GM18517 (cell line): ENCODE data around the gene RIC3.
"Not testable (repeated sequence)": the region's sequence is repeated elsewhere in the genome, so short reads cannot be mapped to it uniquely, and the experiment has no call there.

ENCODE experiments used
- ATAC-seq: cut with Tn5 transposase; IDR thresholded peaks from one replicate; pipeline ENCODE4 v1.9.1; 2021; ENCODE audit warnings: mild to moderate bottlenecking, moderate library complexity; ENCODE audit not compliant: unreplicated experiment

RIC3 gene

DNA sequence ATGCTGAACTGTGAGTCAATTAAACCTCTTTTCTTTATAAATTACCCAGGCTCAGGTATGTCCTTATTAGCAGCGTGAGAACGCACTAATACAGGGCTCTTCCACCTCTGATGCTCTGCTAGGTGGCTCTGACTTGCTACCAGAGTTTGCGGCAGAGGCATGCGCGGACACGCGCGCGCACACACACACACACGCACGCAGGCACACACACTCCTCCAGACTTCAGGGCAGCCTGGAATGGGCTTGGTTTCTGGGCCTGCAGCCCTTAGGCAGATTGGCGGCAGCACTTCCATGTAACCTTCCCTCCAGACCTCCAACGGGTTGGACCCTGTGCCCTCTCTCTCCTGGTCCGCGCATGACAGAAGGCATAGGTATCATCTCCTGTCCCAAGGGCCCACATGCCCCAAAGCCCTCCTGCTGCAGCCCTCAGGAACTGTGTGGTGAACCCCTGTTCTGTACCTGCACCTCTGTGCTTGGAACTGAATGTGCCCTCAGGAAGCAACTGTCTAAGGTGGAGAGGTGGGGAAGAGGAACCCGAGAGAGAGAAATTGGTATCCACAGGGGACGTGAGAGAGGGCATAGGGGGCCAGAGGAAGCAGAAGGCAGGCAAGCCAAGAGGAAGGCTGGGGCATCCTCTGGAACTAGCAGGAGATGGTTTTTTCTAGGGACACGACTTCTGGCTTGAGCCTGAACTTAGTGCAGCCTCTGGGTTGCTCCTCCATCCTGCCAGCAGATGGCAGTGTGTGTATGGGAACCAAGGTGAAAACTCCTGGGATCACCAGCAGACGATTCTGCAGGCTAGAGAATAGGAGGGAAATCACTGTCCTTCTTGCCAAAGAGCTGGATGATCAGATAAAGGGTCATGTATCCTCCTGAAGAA is 23.4 kb upstream of the RIC3 start:
- no peak for ATAC-seq

- ATAC-seq, result no peak
These were observed 21.6 kb upstream of the RIC3 start for GRCh38 chr11:8190431-8190830.

- no peak for ATAC-seq
These were observed 17.6 kb upstream of the RIC3 start for GRCh38 chr11:8186429-8186828.

GRCh38 chr11:8183111-8183510 is 14.3 kb upstream of the RIC3 start:
- no peak for ATAC-seq

DNA sequence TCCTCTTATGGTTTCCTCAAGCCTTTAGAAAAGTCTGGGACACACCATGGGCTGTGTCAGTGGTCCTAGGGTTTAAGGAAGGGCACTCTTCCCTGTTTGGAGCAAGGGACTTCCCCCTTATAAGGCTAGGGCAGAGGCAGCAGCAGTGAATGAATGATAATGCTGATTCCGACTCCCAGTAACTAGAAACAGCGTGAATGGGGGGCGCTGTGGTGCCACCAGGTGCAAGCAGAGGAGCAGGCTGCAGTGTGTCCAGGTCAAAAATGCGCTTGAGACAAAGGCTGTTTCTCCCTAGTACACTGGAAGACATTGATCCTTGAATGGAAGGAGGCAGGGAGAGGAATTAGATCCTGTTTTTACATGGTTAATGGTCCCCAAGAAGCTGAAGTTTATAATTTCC is 11.6 kb upstream of the RIC3 start:
- no peak for ATAC-seq

GRCh38 chr11:8178297-8178696 is 9.5 kb upstream of the RIC3 start:
- ATAC-seq, result no peak

- ATAC-seq, result no peak
These were observed 8.3 kb upstream of the RIC3 start for GRCh38 chr11:8177136-8177535.

- no peak for ATAC-seq
These were observed 1.0 kb downstream of the RIC3 start for GRCh38 chr11:8167796-8168195.

- ATAC-seq, result no peak
These were observed 4.1 kb downstream of the RIC3 start for GRCh38 chr11:8164746-8165145.

DNA sequence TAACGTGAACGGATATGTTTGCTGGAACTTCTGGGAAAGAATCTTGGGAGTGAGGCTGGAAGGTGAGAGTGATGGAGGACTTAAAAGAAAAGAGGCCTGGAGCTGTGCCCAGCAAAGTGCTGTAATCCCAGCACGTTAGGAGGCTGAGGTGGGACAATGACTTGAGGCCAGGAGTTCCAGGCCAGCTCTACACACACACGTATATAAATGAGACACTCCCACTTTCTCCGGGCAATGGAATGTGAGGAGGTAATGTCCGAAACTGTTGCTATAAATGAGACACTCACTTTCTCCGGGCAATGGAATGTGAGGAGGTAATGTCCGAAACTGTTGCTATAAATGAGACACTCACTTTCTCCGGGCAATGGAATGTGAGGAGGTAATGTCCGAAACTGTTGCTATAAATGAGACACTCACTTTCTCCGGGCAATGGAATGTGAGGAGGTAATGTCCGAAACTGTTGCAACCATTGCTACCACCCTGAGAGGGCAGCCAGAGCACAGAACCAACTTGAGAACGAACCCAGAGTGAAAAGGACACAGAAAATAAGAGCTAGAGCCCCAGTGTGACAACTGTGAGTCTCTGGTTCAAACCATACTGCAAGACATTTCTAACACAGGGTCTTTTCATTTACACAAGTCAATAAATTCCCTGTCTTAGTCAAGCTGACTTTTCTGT is 7.1 kb downstream of the RIC3 start:
- ATAC-seq, result not testable (repeated sequence)

DNA sequence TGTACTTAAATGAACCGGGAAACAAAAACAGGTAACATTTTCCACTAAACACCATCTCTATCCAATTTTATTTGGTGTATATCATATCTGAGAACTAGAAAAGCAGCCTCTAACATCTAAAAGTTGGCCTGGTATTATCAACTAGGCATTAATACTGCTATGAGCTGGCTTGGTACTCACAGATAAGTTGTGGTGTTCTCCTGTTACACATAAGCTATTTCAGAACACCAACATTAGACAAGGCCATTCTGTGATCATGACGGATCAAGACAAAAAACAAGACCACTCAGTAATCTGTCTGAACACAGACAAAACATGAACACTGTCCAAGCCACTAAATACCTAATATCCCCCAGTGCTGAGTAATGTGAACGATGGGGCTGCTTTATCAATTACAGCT is 11.9 kb downstream of the RIC3 start:
- ATAC-seq, result no peak

DNA sequence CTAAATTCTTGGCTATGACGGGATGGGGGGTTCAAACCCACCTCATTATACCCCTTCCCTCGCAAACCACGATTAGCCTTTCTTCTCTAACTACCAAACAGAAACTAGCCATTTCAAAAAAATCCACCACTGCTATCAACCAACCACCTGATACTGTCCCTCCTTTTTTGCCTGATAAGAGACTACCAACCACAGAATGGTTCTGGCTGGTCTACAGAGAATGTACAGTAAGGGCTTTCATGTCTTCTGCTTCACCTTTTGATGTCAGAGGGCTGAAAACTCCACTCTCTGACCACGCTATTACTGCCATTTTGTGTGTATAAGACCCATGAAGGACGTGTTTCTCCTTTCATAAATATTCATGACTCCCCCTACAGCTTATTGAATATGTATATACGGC is 19.1 kb downstream of the RIC3 start:
- no peak for ATAC-seq

GRCh38 chr11:8138526-8138925 is 30.3 kb downstream of the RIC3 start:
- no peak for ATAC-seq

DNA sequence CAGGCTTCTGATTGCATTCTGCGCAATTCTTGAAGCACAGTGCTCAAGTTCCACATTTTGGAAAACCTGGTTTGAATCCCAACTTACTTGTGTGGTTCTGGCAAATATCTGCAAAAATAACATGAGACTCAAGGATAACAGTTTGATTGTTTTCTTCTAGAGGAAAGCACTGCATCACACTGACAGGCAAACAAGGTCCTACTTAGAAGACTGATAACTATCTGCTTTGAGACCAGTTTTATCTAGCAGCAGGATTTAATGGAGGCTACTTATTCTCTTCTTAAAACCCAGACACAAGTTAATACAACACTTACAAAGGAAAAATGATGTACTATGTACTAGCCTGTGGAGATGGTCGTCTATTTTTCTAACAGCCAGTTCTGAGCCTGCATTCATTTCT is 41.4 kb downstream of the RIC3 start:
- ATAC-seq, result no peak

- no peak for ATAC-seq
These were observed 42.1 kb downstream of the RIC3 start for GRCh38 chr11:8126649-8127289.

- no peak for ATAC-seq
These were observed 46.6 kb downstream of the RIC3 start for GRCh38 chr11:8122173-8122764.

DNA sequence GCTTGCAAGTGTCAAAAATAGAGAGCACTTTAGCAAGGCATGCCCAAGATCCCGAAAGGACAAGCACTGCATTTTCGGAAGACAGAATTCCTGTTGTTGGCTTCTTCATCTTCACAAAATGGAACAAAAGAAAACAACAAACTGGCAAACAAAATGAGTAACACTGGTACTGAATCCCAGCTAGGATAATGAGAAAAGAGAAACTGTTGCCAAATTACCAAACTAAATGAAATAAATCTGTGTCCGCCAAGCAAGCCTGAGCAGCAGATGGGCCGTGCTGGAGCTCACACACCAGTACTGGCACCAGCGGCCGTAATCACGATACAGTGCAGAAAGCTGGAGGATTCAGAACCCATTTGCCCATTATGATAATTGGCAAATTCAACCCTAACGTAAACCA is 57.2 kb downstream of the RIC3 start:
- no peak for ATAC-seq

- no peak for ATAC-seq
These were observed 58.4 kb downstream of the RIC3 start for GRCh38 chr11:8110396-8110795.

- no peak for ATAC-seq
These were observed 59.1 kb downstream of the RIC3 start for GRCh38 chr11:8109675-8110074.

DNA sequence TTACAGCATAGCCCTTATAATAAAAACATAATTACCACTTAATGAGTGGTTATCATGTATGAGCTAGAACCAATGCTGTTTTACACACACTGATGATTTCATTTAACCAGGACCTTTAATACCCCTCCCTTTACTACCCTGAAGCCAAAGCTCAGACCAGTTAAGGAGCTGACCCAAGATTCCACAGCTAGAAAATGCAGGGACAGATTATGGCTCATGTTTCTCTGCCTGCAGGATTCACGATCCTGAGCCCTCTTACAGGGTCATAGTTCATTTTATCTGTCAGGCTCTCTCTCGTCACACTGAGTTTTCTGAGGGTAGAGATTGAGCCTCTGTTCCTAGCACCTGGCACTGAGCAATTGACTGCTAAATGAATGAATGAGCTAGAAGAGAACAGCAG is 60.4 kb downstream of the RIC3 start:
- no peak for ATAC-seq

DNA sequence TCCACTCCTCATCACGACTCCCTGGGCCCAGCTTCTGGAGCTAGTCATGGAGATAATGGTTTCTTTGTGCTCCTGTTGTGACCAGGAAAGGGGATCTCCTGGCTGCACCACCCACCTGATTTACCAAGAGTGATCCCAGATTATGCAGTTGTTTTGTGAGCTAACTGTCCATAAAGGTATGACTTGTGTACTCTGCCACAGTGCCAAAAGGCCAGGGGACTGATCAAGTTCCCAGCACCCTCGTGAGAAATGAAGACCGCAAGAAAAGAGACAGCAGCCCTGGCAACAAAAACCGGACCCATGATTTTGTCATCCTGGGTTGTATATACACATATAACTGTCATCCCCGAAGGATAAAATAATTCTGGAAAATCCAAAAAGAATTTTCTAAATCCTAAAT is 61.2 kb downstream of the RIC3 start:
- ATAC-seq, result no peak

DNA sequence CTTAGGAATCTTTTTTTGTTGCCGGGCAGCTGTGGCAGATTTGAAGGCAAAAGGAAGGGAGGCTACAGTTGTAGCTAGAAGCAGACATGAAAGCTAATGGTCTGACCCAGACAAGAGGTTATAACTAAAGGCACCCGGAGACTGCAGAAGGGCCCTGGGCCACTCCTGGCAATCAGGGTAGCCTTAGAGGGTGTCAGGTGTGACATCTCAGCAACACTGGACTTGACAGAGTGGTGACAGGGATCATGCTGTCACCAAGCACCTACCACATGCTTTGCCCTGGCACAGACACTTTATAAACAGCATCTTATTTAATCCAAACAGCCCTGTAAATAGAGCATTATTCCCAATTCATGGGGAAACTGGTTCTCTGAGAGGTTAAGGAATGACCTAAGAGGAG is 62.1 kb downstream of the RIC3 start:
- no peak for ATAC-seq
